Islet precursor cell (in vitro differentiated cells): Measurements from ENCODE around the gene DNAJB6.

Source experiments
- DNase-seq: peaks from one replicate; pipeline ENCODE4 v3.0.0-alpha.2; 2018

The DNAJB6 gene

GRCh38 chr7:157336383-157337315 lies at the start of gene DNAJB6:
Gene DNAJB6 (plus strand): TSS chr7:157337004. CDS start chr7:157358573, 21,569 bp downstream.
- peak; percentile 96 for DNase-seq

DNA sequence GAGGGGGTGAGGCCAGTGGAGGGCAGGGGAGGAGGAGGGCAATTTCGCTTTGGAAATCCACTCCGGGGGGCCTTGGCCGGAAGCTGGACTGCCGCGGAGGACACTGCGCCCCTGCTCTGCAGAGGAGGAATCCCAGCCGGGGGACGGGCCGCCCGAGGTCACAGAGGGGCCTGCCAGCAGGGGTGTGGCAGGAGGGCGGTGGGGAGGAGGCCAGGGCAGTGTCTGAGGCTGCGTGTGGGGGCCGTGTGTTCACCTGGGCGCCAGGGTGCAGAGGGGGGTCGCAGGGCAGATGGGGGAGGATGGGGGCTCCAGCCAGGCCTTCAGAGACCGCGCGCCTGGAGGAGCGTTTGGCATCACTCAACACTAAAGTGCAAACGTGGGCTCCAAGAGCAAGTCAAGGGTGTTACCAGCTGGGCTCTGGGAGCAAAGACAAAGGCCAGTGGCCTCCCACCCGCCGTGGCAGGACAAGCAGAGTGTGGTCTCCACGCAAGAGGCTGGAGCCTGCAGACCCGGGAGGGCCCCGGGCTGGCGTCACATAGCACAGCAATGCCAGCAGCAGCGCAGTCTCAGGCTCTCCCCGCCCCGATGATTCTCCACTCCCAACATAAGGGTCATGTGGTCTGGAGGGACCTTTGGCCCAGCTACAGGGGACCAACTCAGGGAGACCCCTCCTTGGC lies 45.3 kb upstream of the DNAJB6 start:
- no peak for DNase-seq

GRCh38 chr7:157292258-157292657 lies 44.5 kb upstream of the DNAJB6 start:
- DNase-seq, result no peak

DNA sequence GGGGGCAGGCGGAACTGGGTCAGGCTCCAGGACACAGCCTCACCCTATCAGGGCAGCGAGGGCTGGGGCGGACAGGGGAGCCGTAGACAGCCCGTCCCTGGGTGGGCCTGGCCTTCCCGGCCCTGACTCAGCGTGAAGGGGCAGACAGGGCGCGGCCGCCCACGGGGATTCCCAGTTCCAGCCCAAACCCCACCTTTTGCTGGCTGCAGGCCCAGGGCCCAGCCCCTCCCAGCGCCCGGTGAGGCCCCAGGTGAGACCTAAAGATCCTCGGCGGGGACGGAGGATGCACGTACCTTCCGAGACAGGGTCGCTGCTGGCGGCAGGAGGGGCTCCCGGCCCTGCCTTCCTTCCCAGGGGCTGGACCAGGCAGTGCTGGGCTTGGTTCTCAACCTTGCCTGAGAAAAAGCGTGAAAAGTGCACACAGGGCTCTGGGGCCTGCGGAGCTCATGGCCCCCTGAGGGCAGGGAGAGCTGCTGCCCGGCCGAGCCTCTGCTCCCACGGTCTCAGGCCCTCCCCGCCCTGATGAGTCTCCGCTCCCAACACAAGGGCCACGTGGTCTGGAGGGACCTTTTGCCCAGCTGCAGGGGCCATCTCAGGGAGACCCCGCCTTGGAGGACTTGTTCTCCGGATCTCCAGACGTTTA lies 43.9 kb upstream of the DNAJB6 start:
- peak; percentile 75 for DNase-seq

- DNase-seq, result no peak
These were observed 43.4 kb upstream of the DNAJB6 start for GRCh38 chr7:157293413-157293788.

DNA sequence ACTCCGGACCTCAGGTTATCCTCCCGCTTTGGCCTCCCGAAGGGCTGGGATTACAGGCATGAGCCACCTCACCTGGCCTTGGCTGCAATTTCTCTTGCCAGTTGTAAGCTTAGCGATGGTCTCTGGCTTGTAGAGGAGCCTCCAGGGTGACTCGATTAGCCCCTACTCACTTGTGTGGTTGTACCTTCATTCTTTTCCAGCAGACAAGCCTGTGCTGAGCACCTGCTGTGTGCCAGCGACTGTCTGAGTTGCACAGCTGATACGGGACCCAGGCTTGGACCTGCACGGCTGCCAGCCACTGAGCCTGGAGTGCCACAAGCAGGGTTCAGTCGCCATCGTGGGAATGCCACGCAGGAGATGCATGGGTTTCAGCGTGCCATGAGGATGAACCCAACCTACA lies 42.0 kb upstream of the DNAJB6 start:
- DNase-seq, result no peak

DNA sequence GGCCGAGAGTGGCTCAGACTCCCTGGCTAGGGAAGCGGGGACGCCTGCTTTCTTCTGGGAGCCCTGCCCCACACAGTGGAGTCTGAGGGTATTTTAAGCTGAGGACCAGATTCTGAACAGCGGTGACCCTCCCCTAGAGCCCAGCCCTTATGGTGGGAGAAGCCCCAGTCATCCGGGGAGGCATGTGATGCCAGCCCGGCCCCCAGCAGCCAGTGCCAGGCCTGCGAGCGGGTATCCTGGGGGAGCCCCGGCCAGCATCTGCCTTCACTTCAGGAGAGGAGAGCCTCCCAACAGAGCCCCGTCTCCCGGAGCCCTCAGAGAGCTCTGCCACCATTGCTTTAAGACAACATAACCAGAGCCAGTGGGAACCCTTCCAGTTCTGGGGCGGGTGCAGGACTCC lies 41.5 kb upstream of the DNAJB6 start:
- DNase-seq, result no peak

GRCh38 chr7:157297185-157297584 lies 39.6 kb upstream of the DNAJB6 start:
- DNase-seq, result no peak

- no peak for DNase-seq
These were observed 37.5 kb upstream of the DNAJB6 start for GRCh38 chr7:157299317-157299612.

- DNase-seq, result no peak
These were observed 37.0 kb upstream of the DNAJB6 start for GRCh38 chr7:157299613-157300368.

GRCh38 chr7:157300369-157300825 lies 36.4 kb upstream of the DNAJB6 start:
- no peak for DNase-seq

- DNase-seq, result no peak
These were observed 35.1 kb upstream of the DNAJB6 start for GRCh38 chr7:157301610-157302120.

- DNase-seq, result no peak
These were observed 29.7 kb upstream of the DNAJB6 start for GRCh38 chr7:157306846-157307838.

DNA sequence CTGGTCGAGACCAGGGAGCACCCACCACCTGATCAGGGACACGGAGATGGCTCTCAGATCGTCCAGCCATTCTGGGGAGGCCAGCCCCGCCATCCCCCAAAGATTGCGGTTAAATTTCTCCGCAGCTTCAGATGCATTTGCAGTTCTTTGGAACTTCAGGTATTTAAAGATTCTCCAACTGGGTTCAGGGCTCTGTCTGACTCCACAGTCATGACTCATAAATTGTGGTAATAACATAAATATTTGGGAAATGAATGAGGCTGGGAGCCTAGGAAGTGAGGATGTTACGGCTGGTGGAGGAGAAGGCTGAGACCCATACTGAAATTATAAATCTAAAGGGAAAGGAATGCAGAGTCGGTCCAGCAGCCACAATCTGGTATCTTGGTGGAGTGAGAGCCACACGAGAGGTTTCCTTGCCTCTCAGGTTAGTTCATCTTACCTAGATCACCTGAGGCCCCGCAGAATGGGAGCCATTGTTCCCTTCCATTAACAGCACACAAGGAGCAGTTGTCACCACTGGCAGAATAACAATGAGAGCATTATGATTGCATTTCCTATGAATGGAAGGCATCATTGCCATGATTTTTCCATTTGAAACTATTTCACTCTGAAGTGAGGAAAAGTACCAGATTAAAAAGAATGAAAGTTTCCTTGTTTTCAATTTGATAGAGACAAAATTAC lies 26.7 kb upstream of the DNAJB6 start:
- peak; percentile 87 for DNase-seq

- DNase-seq, result peak; percentile 68
These were observed 26.1 kb upstream of the DNAJB6 start for GRCh38 chr7:157310676-157311185.

DNA sequence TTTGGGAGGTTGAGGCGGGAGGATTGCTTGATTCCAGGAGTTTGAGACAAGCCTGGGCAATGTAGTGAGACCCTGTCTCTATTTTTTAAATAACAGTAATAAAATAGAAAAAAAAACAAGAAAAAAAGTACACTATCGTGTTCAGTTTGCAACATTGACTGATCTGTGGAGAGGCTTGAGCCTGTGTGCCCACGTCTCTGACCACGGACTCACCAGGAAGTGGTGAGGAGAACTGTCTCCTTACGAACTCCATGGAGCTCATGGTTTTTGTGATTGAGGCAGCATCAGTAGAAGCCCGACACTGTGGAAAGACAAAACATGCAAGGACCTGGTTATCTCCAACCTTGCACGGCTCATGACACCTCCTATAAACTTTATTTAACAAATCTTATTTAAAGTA lies 23.9 kb upstream of the DNAJB6 start:
- no peak for DNase-seq

- DNase-seq, result no peak
These were observed 23.2 kb upstream of the DNAJB6 start for GRCh38 chr7:157313645-157314044.

- DNase-seq, result no peak
These were observed 18.6 kb upstream of the DNAJB6 start for GRCh38 chr7:157318015-157318706.

DNA sequence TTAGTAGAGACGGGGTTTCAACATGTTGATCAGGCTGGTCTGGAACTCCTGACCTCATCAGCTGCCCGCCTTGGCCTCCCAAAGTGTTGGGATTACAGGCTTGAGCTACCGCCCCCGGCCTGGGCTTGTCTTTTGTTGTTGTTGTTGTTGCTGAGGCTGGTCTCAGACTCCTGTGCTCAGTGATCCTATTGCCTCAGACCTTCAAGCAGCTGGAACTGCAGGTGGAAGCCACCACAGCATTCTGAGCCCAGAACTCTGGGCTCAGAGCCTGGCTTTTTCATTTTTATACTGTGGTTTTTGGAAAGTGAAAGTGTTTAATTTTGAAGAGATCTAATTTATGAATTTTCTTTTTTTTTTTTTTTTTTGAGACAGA lies 16.2 kb upstream of the DNAJB6 start:
- no peak for DNase-seq

DNA sequence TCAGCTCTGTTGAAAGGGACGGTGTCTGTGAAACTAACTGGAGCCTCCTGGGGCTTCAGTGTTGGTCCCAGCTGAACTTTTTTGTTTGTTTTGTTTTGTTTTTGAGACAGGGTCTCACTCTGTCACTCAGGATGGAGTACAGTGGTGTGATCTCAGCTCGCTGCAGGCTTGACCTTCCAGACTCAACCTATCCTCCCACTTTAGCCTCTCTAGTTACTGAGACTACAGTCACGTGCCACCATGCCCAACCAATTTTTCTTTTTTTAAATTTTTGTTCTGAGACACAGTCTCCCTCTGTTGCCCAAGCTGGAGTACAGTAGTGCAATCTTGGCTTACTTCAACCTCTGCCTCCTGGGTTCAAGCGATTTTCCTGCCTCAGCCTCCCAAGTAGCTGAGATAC lies 13.4 kb upstream of the DNAJB6 start:
- no peak for DNase-seq
